ENCODE data around the gene NSA2.

- TF ChIP-seq CTCF (IDR thresholded peaks at IDR 0.05) (no peak), POLR2AphosphoS5 (IDR thresholded peaks at IDR 0.05) (no peak), POLR2A (IDR thresholded peaks at IDR 0.05) (no peak)
These were observed 49.8 kb downstream of the NSA2 start for GRCh38 chr5:74816875-74817274.
